GM19463 (cell line): ENCODE results near the gene ATF7.
"Not testable (repeated sequence)": the region's sequence is repeated elsewhere in the genome, so short reads cannot be mapped to it uniquely, and the experiment has no call there.

Source experiments
- ATAC-seq: cut with Tn5 transposase; IDR thresholded peaks from one replicate; pipeline ENCODE4 v1.9.1; 2021; ENCODE audit warnings: mild to moderate bottlenecking, moderate library complexity; ENCODE audit not compliant: unreplicated experiment

Gene ATF7

GRCh38 chr12:53625946-53626701 lies at the start of gene ATF7:
Gene ATF7 (minus strand): TSS chr12:53626382. CDS start chr12:53601000, 25,382 bp downstream.
- peak; percentile 94 for ATAC-seq

GRCh38 chr12:53674977-53675700 lies 49.0 kb upstream of the ATF7 start:
- ATAC-seq = no peak

GRCh38 chr12:53670971-53671370 lies 44.8 kb upstream of the ATF7 start:
- no peak for ATAC-seq

GRCh38 chr12:53670308-53670707 lies 44.1 kb upstream of the ATF7 start:
- no peak for ATAC-seq

GRCh38 chr12:53667080-53667479 lies 40.9 kb upstream of the ATF7 start:
- no peak for ATAC-seq

- ATAC-seq = no peak
Observed at GRCh38 chr12:53664936-53665335, 38.8 kb upstream of the ATF7 start.

GRCh38 chr12:53664191-53664590 lies 38.0 kb upstream of the ATF7 start:
- no peak for ATAC-seq

GRCh38 chr12:53660041-53660440 lies 33.9 kb upstream of the ATF7 start:
- ATAC-seq = no peak

GRCh38 chr12:53659571-53659981 lies 33.4 kb upstream of the ATF7 start:
- no peak for ATAC-seq

GRCh38 chr12:53659011-53659551 lies 32.9 kb upstream of the ATF7 start:
- ATAC-seq = no peak

GRCh38 chr12:53657041-53657440 lies 30.9 kb upstream of the ATF7 start:
- ATAC-seq = no peak

GRCh38 chr12:53653595-53653994 lies 27.4 kb upstream of the ATF7 start:
- no peak for ATAC-seq

GRCh38 chr12:53652366-53652765 lies 26.2 kb upstream of the ATF7 start:
- no peak for ATAC-seq

GRCh38 chr12:53651737-53652136 lies 25.6 kb upstream of the ATF7 start:
- ATAC-seq = no peak

- not testable (repeated sequence) for ATAC-seq
Observed at GRCh38 chr12:53646300-53646699, 20.1 kb upstream of the ATF7 start.

GRCh38 chr12:53645165-53645564 lies 19.0 kb upstream of the ATF7 start:
- no peak for ATAC-seq

GRCh38 chr12:53644133-53644532 lies 18.0 kb upstream of the ATF7 start:
- no peak for ATAC-seq

- no peak for ATAC-seq
Observed at GRCh38 chr12:53643232-53643979, 17.2 kb upstream of the ATF7 start.

GRCh38 chr12:53638057-53638456 lies 11.9 kb upstream of the ATF7 start:
- no peak for ATAC-seq

- ATAC-seq = no peak
Observed at GRCh38 chr12:53636641-53637040, 10.5 kb upstream of the ATF7 start.

GRCh38 chr12:53635708-53636107 lies 9.5 kb upstream of the ATF7 start:
- ATAC-seq = not testable (repeated sequence)
